MM.1S (cell line): Measurements from ENCODE around the gene PIK3C3.

Experiments
- EZH2 ChIP-seq: fragments of 300-600 bp; sonication (generic); optimal IDR thresholded peaks from 2 replicates; pipeline ENCODE3; 2017; ENCODE audit warnings: low read depth, mild to moderate bottlenecking, antibody characterized with exemption, low read length, mixed read lengths
- TF ChIP-seq, protein P1 (sequence below): fragments of 300-600 bp; sonication (generic); IDR thresholded peaks from 2 replicates; pipeline ENCODE4 v1.5.1; 2016; ENCODE audit warnings: antibody characterized with exemption, low read length, mixed read lengths

DNA sequence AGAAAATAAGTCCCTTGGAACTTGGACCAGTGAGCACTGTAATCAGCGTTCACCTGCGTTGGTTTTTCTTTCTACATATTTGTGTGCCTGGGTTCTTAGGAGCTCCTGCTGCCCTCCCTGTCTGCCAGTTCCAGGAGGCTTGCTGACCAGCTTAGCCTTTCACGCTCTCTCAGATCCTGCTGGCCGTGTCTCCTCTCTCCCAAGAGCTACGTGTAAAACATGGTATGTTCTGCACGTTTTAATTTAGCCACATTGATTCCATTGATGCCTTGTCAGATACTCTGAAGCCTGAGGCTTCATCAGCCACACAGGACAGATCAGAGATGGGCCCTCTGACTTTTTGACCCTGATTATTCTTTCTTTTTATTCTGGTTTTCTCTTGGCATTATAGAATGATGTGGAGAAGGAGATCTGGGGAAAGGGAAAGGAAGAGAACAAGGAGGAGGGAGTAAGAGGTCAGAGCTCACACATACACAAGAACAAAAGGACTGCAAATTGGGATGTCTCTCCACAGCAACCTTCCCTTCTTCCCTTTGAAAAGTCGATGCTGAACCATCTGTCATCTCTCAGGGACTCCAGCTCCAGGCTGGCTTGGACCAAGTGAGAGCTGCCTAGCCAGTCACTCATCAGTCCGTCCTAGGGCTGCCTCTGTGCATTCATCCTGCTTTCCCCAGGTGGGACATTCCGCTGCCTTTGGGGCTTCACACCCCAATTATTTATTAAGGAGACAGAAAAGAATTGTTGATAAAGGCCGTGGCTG, 152.8 kb downstream of the PIK3C3 start:
- TF ChIP-seq, protein P1, sequence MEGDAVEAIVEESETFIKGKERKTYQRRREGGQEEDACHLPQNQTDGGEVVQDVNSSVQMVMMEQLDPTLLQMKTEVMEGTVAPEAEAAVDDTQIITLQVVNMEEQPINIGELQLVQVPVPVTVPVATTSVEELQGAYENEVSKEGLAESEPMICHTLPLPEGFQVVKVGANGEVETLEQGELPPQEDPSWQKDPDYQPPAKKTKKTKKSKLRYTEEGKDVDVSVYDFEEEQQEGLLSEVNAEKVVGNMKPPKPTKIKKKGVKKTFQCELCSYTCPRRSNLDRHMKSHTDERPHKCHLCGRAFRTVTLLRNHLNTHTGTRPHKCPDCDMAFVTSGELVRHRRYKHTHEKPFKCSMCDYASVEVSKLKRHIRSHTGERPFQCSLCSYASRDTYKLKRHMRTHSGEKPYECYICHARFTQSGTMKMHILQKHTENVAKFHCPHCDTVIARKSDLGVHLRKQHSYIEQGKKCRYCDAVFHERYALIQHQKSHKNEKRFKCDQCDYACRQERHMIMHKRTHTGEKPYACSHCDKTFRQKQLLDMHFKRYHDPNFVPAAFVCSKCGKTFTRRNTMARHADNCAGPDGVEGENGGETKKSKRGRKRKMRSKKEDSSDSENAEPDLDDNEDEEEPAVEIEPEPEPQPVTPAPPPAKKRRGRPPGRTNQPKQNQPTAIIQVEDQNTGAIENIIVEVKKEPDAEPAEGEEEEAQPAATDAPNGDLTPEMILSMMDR = no peak
- TF ChIP-seq EZH2 = no peak
